Coronary artery (tissue), 2 donors: ENCODE measurements around the gene PACSIN1.

Source experiments
- DNase-seq: peaks from one replicate; pipeline ENCODE4 v3.0.0-alpha.2; 2017; ENCODE audit warnings: low spot score
- H3K27ac ChIP-seq, 2 donors: fragments of 200-600 bp; sonication (generic); one replicate each; pipeline ENCODE4 v1.5.1; 2016 to 2019
- H3K4me3 ChIP-seq: fragments of 200-600 bp; sonication (generic); 2 replicates; pipeline ENCODE4 v1.5.1; 2016; ENCODE audit warnings: mild to moderate bottlenecking, moderate library complexity
- TF ChIP-seq, protein P1 (sequence below): fragments of 200-600 bp; sonication (generic); IDR thresholded peaks from one replicate; pipeline ENCODE4 v1.5.1; 2019; ENCODE audit warnings: antibody characterized with exemption

The PACSIN1 gene

GRCh38 chr6:34514593-34515472, 49.0 kb downstream of the PACSIN1 start:
- TF ChIP-seq, protein P1, sequence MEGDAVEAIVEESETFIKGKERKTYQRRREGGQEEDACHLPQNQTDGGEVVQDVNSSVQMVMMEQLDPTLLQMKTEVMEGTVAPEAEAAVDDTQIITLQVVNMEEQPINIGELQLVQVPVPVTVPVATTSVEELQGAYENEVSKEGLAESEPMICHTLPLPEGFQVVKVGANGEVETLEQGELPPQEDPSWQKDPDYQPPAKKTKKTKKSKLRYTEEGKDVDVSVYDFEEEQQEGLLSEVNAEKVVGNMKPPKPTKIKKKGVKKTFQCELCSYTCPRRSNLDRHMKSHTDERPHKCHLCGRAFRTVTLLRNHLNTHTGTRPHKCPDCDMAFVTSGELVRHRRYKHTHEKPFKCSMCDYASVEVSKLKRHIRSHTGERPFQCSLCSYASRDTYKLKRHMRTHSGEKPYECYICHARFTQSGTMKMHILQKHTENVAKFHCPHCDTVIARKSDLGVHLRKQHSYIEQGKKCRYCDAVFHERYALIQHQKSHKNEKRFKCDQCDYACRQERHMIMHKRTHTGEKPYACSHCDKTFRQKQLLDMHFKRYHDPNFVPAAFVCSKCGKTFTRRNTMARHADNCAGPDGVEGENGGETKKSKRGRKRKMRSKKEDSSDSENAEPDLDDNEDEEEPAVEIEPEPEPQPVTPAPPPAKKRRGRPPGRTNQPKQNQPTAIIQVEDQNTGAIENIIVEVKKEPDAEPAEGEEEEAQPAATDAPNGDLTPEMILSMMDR = no peak
- Histone ChIP-seq H3K27ac (no peak overlapping the region), H3K4me3 (no peak overlapping the region)
- no peak for DNase-seq

GRCh38 chr6:34515473-34516387, 49.9 kb downstream of the PACSIN1 start:
- no peak overlapping the region for H3K27ac ChIP-seq
- H3K4me3 ChIP-seq = no peak overlapping the region
- no peak for DNase-seq

GRCh38 chr6:34516391-34517324, 50.8 kb downstream of the PACSIN1 start:
- Histone ChIP-seq H3K4me3 (no peak overlapping the region), H3K27ac (no peak overlapping the region)
- DNase-seq = no peak

More at GRCh38 chr6:34515473-34516387, 49.9 kb downstream of the PACSIN1 start:
- TF ChIP-seq, protein P1 = no peak

GRCh38 chr6:34517461-34517881, 51.6 kb downstream of the PACSIN1 start:
- Histone ChIP-seq H3K4me3 (no peak overlapping the region), H3K27ac (no peak overlapping the region)
- DNase-seq = no peak
- TF ChIP-seq, protein P1 = no peak

More at GRCh38 chr6:34516391-34517324, 50.8 kb downstream of the PACSIN1 start:
- TF ChIP-seq, protein P1 = no peak

- DNase-seq = no peak
- TF ChIP-seq, protein P1 = no peak
- Histone ChIP-seq H3K27ac (no peak overlapping the region), H3K4me3 (no peak overlapping the region)
These were observed 52.1 kb downstream of the PACSIN1 start for GRCh38 chr6:34517966-34518365.

- TF ChIP-seq, protein P1 = no peak
- no peak overlapping the region for H3K4me3 ChIP-seq
- DNase-seq = no peak
These were observed 52.9 kb downstream of the PACSIN1 start for GRCh38 chr6:34518669-34519365.

More at GRCh38 chr6:34518669-34519365, 52.9 kb downstream of the PACSIN1 start:
- no peak overlapping the region for H3K27ac ChIP-seq
